Measurements from ENCODE around the gene IRF2BP1.

DNA sequence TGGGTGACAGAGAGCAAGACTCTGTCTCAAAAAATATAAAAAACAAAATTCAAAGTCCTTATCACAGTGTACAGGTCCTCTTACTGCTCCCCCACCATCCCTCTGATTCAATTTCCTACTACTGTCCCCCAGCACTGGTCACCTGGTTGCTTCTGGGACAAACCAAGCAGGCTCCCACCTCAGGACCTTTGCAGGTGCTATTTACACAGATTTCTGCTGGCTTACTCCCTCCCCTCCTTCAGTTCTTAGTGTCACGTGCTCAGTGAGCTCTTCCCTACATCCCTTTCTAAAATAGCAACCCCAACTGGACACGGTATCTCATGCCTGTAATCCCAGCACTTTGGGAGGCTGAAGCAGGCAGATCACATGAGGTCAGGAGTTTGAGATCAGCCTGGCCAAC is 6.0 kb downstream of the IRF2BP1 start:
- TF ChIP-seq, protein P1, sequence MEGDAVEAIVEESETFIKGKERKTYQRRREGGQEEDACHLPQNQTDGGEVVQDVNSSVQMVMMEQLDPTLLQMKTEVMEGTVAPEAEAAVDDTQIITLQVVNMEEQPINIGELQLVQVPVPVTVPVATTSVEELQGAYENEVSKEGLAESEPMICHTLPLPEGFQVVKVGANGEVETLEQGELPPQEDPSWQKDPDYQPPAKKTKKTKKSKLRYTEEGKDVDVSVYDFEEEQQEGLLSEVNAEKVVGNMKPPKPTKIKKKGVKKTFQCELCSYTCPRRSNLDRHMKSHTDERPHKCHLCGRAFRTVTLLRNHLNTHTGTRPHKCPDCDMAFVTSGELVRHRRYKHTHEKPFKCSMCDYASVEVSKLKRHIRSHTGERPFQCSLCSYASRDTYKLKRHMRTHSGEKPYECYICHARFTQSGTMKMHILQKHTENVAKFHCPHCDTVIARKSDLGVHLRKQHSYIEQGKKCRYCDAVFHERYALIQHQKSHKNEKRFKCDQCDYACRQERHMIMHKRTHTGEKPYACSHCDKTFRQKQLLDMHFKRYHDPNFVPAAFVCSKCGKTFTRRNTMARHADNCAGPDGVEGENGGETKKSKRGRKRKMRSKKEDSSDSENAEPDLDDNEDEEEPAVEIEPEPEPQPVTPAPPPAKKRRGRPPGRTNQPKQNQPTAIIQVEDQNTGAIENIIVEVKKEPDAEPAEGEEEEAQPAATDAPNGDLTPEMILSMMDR (IDR thresholded peaks at IDR 0.05) = no peak
- no peak for TF ChIP-seq POLR2A (IDR thresholded peaks at IDR 0.05)

Measured in adrenal gland (tissue), 5 donors.